Fibroblast of skin of right quadriceps (primary cell): Measurements from ENCODE around the gene TIAM2.

Experiments
- DNase-seq: peaks from one replicate; pipeline ENCODE4 v3.0.0-alpha.2; 2013

TIAM2 gene

DNA sequence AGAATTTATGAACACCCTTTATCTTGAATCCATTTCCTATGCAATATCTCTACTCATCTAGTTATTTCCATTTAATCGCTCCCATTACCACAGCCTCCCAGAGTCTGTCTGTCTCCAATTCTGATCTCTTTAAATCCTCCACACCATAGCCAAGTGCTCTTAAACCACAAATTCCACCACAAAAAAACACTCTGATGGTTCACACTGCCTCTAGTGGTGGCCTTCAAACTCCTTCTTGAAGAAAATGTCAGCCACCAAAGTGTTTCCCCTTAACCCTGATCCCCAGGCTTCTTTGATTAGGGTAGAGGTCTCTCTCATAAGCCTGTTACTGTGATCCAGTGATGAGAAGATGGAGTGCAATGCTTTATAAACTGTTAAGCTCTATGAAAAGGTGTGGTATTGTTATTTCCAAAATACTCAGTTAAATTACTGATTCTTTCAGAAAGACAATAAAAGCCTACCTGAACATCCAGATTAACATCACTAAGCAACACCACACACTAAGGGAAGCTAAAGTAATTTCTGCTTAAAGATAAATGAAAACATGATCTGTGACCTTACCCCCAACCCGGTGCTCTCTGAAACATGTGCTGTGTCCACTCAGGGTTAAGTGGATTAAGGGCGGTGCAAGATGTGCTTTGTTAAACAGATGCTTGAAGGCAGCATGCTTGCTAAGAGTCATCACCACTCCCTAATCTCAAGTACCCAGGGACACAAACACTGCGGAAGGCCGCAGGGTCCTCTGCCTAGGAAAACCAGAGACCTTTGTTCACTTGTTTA, 273.2 kb downstream of the TIAM2 start:
- DNase-seq, result peak; percentile 46

DNA sequence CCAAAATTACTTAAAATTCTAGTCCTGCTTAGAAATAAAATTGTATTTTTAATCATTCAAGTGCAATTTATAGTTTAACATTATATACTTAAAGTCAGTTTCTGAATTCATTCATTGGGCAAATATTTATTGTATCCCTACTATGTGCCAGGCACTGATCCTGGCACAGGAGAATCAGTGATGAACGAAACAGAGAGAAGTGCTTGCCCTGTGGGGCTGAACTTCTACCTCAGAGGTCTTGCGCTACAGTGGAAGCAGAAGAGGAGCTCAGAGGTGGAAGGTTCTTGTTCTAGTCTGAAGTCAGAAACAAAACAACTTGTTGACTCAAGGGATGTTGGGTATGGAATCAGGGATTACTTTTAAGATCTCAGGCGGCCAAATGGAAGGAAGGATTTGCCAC, 274.6 kb downstream of the TIAM2 start:
- no peak for DNase-seq

DNA sequence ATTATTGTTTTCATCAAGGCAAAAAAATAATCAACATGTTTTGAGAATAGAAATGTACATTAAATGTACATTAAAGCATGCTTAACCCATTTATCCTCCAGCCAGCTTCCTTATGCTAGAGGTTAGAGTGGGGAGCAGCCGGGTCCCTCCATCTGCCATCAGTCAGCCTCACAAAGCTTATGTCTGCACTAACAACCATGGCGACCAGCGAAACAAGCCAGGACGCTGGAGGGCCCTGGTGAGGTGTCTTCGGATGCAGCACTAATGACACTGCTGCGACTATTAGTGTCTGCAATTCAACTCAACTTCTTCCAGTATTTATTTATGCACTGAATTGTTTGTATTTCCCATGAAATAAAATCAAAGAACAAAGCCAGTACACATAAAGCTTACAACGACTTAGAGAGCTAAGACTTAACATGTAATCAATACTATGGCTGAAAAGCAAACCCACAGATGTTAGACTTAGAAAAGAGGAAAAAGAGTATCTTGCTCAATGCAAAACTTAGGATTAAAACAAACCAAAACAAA, 275.5 kb downstream of the TIAM2 start:
- DNase-seq, result no peak

DNA sequence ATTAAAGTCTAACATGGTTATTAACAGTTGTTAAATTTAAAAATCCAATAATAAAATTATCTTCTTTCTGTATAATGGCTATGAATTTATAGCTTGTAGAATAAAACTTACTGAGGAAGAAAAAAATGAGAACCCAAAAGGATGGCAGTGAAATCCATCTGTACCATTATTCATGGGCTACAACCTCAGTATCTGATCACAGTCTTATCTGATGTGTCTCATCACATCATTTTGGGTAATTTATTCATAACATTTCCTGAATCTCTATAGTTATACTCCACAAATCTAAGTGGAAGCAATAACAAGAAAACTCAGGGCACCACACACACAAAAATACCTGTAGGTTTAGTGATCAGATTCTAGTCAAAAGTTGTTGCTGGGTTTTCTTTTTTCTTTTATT, 276.0 kb downstream of the TIAM2 start:
- no peak for DNase-seq

DNA sequence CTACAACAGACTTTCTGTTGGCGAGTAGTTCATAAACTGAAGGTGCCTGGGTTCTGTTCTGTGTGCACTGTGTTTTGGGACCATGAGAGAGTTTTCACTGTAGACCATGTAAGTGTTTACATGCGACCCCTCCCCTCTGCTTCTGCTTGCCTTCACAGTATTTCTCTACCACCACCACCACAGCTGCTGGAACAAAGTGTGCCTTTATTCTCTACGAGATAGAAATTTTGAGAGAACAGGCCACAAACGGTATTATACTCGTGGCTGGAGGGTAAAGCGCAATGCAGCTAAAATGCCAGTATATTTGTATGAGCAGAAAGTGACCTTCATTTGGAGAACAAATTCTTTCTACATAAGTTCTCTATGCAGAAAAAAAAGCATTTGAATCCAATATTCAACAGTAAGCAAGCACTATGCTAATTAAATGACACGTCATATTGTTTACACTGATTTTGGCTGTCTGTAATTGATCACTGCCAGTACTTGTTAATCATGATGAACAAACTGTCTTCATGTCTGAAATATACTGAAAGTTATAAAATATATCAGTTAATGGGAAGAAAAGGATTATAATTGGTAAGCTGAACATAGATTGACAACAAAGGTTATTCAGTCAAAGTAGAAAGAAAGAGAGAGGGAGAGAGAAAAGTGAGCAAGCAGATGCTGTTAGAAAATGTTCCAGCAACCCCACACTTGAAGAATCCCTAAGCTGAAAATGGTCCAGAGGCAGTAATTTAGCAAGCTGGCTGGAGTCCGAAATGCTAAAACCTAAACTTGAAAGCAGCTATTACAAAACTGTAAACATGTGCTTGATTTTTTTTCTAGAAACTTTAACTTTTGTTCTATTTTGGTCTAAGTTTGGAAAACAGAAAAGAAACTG, 277.5 kb downstream of the TIAM2 start:
- peak; percentile 34 for DNase-seq

DNA sequence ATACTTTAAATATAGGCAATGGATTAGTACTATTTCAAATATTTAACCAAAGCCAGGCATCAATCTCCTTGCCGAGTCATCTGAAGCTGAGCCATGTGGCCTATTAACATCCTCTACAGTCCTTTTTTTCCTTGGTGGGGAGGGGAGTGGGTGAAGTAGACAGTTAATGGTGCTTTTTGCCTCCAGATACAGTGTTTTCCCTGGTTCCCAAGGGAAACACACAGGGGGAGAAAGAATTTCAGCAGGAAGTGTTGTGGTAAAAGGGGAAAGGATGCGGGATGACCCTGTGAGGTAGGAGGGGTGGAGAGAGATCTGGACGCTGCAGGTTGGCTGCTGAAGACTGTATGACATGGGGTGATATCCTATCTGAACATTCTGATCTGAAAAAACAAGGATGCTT, 278.3 kb downstream of the TIAM2 start:
- DNase-seq, result peak; percentile 98

DNA sequence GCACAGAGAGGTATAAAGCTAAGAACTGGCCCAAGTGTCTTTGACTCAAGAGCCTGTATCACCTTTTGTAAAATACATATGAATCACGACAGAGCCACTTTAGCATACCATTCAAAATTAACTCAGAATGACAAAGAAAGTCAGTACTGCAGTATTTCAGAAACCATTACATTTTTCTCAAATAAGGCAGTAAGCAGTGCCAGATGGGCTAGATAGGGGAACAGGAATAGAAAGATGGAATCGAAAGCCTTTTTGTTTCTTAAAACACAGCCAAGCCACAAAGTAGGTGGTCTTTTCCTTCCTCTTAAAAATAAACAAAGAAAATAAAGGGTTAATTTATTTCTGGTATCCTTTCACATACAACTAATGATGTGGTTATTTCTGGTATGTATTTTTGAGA, 279.0 kb downstream of the TIAM2 start:
- DNase-seq, result peak; percentile 83

DNA sequence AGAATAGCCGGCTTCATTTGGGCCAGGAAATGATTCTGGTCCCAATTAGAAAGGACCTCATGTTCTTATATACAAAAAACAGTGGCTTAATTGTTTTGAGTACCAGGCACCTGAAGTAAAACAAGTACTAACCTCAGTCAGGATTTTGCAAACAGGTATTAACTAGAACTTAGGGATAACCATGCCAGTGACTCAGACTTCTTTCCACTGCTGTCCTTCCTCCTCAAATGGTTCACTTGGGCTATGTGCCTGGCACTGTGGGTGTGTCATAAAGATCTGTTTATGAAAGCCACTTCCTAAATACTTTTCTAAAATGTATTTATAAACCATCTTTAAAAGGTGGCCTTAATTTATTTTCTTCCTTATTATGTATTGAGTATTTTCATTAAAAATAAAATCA, 279.4 kb downstream of the TIAM2 start:
- DNase-seq, result peak; percentile 59

DNA sequence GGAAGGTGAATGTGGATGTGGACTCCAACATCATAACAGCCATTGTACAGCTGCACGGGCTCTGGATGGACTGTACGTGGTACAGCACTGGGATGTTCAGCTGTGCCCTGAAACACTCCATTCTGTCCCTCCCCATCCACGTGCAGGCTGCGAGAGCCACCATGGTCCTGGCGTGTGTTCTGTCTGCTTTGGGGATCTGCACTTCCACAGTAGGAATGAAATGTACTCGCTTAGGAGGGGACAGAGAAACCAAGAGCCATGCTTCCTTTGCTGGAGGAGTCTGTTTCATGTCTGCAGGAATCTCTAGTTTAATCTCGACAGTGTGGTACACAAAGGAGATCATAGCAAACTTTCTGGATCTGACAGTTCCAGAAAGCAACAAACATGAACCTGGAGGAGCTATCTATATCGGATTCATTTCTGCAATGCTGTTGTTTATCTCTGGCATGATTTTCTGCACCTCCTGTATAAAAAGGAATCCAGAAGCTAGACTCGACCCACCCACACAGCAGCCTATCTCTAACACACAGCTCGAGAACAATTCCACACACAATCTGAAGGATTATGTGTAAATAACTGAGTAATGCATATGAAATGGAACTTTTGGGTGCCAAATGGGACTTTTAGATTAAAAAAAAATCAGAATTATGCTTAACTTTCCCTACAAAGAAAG, 280.8 kb downstream of the TIAM2 start:
- no peak for DNase-seq

DNA sequence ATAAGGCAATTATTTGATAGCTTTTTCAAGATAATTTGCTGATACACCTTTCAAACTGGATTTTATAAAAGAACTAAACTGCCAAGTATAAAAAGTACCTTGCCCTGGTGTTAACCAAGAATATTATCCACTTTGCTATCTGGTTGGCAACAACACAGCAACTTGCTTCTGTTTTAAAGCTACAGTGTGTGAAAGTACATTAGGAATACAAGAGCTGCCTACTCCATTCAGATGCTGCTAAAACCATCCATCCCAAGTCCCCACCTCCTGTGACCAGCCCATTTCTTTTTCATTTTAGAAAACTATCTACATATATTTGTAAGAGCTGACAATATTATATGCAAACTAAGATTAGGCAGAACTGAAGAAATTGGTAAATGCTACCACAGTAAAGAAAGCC, 281.5 kb downstream of the TIAM2 start:
- no peak for DNase-seq

DNA sequence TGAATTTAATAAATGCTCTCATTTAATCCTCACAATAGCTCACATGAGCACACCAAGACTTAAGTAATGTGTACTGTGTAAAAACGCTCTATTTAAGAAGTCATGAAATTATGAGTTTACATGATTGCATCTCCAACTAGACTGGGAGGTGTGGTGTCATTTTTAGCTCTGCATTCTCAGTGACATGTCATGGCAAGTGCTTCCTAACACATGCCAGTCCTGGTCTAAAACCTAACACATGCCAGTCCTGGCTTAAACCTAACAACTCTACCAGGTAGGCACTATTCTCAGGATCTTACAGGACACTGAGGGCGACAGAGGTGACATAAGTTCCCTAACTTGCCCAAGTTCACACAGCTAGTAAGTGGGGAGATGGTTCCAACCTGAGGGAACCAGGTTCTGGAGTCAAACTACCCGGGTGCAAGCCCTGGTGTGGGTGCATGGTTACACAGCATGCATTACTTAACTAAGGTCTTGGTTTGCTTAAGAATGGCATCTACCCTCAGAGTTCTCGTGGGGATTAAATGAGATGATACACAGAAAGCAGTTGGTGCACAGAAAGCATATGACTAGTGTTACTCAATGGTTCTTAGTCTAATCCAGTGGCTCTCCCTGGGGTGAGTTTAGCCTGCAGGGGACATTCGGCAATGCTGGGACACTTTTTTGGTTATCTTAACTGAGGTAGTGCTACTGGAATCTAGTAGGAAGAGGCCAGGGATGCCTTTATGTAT, 283.4 kb downstream of the TIAM2 start:
- DNase-seq, result no peak

DNA sequence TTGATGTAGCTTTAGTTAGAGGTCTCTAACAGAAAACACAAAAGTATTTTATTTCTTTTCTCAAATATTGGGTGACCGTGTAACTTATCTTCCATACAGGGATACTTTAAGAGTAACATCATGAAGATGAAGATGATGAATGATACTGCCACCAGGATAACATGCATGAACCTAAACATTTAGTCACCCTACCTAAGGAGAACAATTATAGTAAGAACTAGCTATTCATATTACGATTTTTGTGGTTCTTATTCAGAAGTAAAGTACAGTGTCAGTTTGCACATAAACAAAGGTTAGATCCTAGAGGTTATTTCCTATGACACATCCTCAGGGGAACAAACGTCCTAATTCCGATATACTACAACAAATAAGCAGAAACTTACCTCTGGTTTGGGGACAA, 289.7 kb downstream of the TIAM2 start:
- no peak for DNase-seq

DNA sequence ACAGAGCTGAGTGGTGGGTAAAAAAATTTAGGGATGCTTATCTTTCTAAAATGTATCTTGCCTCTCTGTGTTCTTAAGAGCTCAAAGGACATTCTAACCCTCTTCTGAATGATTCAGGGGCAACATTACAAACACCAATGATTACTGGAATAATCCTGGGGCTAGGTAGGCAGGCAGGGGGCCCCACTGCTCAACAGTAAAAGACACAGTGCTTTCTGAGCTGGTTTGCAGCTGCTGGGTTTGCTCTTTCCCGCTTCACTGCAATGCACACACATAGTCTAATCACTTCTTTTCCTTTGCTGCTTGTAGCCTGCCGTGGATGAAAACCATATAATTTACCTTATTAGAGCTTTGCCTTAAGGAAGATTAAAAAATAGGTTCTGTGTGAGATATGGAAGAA, 292.6 kb downstream of the TIAM2 start:
- no peak for DNase-seq

DNA sequence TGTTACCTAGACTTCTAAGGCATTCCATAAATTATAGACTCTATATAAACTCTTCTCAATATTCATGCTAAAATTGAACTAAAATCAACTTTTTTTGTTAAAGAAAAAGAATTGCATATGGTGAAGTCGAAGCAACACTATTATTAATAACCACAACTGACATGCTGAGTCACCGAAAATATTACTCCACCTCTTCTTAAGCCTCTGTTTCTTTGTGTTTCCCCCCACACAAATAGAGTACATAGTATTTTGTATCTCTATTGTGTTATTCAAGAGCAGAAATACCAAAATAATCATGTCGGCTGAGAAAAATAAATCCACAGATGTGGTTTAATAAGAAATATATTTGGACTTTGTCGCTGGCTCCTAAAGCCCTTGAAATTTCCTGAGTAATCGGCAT, 295.4 kb downstream of the TIAM2 start:
- DNase-seq, result no peak

DNA sequence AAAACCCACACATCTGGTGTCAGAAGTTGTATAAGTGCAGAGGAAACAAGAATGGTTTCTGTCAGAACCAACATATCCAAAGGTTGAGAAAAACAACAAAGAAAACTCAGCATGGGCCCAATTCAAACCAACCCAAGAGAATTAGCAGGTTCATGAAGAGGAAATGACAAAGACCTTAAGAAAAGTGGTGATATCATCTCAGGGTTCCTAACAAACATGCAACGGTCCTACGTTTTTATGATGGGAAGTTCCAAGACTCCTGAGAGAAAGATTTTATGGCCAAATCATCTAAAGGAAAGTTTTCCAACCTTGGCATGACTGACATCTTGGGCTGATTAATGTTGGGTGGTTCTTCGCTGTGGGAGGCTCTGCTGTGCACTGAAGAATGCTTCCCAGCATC, 296.2 kb downstream of the TIAM2 start:
- DNase-seq, result no peak

DNA sequence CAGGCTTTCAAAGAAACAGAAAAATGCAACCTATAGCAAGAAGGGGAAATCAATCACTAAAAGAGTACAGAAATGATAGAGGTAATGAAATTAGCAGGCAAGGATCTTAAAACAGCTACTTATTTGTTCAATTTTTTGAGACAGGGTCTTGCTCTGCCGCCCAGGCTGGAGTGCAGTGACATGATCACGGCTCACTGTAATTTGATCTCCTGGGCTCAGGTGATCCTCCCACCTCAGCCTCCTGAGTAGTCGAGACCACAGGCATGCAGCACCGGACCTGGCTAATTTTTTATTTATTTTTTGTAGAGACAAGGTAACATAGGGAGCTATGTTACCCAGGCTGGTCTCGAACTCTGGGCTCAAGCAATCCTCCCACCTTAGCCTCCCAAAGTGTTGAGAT, 297.6 kb downstream of the TIAM2 start:
- DNase-seq, result no peak

DNA sequence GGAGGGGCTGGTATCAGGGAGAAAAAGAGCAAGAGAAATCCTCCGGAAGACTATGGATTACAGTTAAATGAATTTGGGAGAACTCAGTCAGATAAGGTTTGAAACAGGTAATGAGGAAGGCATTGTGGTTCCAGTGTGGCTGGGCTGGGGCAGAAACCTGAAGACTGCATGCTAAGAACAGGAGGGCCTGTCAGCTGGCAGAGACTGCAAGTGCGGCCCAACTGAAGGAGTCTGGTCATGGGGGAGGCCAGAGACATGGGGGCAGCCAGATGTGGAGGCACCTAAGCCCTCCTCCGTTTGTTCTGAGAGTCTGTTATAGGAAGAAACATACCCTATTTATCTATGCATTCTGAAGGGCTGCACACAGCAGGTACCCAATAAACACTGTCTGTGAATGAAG, 302.6 kb downstream of the TIAM2 start:
- no peak for DNase-seq

DNA sequence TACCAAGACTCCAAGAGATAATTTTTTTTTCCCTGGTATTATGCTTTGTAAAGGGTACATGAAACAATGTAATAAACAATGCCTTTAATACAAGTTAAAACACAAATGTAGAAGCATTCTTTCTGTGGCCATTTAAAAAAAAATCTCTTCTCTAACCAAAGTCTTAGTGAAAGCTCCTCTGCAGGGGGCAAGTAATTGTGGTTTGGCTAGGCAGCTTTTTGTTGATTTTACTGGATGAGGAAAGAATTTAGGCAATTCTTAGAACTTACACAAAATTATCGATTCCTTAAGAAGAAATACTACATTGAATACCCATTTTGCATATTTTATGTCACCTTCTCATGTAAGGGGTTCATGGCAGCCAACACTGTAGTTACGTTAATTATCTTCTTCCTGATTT, 306.8 kb downstream of the TIAM2 start:
- DNase-seq, result peak; percentile 74

DNA sequence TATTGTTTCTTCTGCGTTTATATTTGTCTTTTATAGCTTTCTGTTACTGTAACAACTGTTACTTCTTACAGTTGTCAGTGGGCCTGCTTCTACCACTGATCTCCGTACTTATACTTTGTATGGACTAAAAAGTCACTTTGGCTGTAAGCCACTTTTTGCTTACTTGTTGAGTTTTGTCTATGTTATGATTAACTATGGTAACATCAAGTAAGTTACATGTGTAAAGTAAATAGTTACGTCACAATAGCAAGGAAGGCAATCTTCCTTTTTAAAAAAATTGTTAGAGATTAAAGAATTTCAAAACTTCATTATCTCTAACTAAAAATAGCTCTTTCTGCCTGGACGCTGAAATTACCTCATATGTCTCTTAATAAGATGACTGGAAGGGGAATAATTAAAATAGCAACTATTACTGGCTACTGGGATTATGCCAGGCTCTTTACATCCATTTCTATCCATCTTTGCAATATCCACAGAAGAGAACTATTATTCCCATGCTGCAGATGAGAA, 308.3 kb downstream of the TIAM2 start:
- peak; percentile 24 for DNase-seq

DNA sequence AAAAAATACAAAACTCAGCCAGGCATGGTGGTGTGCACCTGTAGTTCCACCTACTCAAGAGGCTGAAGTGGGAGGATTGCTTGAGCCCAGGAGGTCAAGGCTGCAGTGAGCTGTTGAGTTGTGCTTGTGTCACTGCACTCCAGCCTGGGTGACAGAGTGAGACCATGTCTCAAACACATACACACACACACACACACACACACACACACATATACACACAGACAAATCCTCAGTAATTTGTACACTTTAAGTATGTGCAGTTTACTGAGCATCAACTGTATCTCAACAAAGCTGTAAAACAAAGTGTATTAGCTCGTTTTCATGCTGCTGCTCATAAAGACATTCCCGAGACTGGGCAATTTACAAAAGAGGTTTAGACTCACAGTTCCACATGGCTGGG, 311.8 kb downstream of the TIAM2 start:
- no peak for DNase-seq
